ENCODE results near the gene RAB34. TPM values are rescaled to one million over a fixed set of nuclear protein-coding genes. Genes with fewer than 3 reads are reported as not detected.

The RAB34 gene
- total RNA-seq, 1 donor from 2014 or later, result 68.7 TPM

- no peaks in the 10 kb centered on the region for H3K27me3 ChIP-seq (ENCODE audit: control insufficient read depth, insufficient read depth, low read length)
- H3K36me3 ChIP-seq (ENCODE audit: control insufficient read depth, insufficient read depth, low read length), result peaks cover 35% of the 10 kb centered on the region
- peak overlapping the region; percentile 0 for H3K4me3 ChIP-seq (ENCODE audit: low read depth, low read length)
- no peak for DNase-seq (ENCODE audit: low read depth)
- FAIRE-seq, result no peak
- TF ChIP-seq, protein P1, sequence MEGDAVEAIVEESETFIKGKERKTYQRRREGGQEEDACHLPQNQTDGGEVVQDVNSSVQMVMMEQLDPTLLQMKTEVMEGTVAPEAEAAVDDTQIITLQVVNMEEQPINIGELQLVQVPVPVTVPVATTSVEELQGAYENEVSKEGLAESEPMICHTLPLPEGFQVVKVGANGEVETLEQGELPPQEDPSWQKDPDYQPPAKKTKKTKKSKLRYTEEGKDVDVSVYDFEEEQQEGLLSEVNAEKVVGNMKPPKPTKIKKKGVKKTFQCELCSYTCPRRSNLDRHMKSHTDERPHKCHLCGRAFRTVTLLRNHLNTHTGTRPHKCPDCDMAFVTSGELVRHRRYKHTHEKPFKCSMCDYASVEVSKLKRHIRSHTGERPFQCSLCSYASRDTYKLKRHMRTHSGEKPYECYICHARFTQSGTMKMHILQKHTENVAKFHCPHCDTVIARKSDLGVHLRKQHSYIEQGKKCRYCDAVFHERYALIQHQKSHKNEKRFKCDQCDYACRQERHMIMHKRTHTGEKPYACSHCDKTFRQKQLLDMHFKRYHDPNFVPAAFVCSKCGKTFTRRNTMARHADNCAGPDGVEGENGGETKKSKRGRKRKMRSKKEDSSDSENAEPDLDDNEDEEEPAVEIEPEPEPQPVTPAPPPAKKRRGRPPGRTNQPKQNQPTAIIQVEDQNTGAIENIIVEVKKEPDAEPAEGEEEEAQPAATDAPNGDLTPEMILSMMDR (IDR thresholded peaks at IDR 0.05; ENCODE audit: insufficient read depth, low read length, severe bottlenecking), result no peak
Measured at GRCh38 chr17:28746611-28747050, 29.0 kb upstream of the RAB34 start.

- DNase-seq (ENCODE audit: low read depth) (peak; percentile 91), FAIRE-seq (no peak)
- TF ChIP-seq, protein P1 (IDR thresholded peaks at IDR 0.05; ENCODE audit: insufficient read depth, low read length, severe bottlenecking), result no peak
- Histone ChIP-seq H3K27me3 (ENCODE audit: control insufficient read depth, insufficient read depth, low read length) (no peaks in the 10 kb centered on the region), H3K4me3 (ENCODE audit: low read depth, low read length) (peak overlapping the region; percentile 63), H3K36me3 (ENCODE audit: control insufficient read depth, insufficient read depth, low read length) (peaks cover 34% of the 10 kb centered on the region)
Measured at GRCh38 chr17:28745786-28746411, 28.2 kb upstream of the RAB34 start.

GRCh38 chr17:28744972-28745785 is 27.5 kb upstream of the RAB34 start:
- TF ChIP-seq, protein P1 (IDR thresholded peaks at IDR 0.05; ENCODE audit: insufficient read depth, low read length, severe bottlenecking), result no peak
- FAIRE-seq, result no peak
- peak; percentile 38 for DNase-seq (ENCODE audit: low read depth)
- Histone ChIP-seq H3K4me3 (ENCODE audit: low read depth, low read length) (peak overlapping the region; percentile 63), H3K27me3 (ENCODE audit: control insufficient read depth, insufficient read depth, low read length) (no peaks in the 10 kb centered on the region), H3K36me3 (ENCODE audit: control insufficient read depth, insufficient read depth, low read length) (peaks cover 30% of the 10 kb centered on the region)

DNA sequence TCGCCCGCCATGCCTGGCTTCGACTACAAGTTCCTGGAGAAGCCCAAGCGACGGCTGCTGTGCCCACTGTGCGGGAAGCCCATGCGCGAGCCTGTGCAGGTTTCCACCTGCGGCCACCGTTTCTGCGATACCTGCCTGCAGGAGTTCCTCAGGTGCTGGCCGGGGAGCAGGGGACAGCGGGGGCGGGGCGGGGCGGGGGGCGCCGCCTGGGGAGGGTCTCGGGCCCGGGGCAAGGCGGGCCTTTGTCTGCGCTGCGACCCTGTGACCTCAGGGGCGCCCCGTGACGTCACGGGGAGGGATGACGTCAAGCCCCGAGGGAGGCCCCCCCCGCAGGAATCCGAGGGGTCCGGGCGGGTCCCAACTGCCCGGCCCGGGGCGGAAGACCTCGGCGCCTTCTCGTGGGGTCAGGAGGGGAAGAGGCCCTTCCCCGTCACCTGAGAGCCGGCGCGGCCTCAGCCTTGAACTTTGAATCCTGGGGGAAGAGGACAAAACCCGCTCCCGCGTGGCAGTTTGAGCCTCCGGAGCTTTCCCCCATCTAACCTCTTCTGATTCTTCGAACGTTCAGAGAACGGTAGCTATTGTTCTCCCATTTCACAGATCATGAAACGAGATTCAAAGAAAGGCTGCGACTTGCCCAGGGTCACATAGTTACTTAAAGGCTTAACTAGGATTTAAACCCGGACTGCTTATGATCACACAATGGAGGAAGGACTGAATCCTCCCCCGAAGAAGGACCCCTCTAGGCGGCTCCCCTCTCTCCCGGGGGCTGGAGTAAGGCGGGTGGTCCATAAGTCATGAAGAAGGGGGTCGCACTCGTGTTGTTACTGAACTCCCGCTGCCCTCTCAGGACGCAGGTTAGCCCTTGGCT is 26.7 kb upstream of the RAB34 start:
- FAIRE-seq, result no peak
- H3K27me3 ChIP-seq (ENCODE audit: control insufficient read depth, insufficient read depth, low read length), result no peaks in the 10 kb centered on the region
- peaks cover 25% of the 10 kb centered on the region for H3K36me3 ChIP-seq (ENCODE audit: control insufficient read depth, insufficient read depth, low read length)
- H3K4me3 ChIP-seq (ENCODE audit: low read depth, low read length), result peak overlapping the region; percentile 63
- no peak for DNase-seq (ENCODE audit: low read depth)
- TF ChIP-seq, protein P1 (IDR thresholded peaks at IDR 0.05; ENCODE audit: insufficient read depth, low read length, severe bottlenecking), result no peak

- FAIRE-seq (no peak), DNase-seq (ENCODE audit: low read depth) (peak; percentile 50)
- Histone ChIP-seq H3K27me3 (ENCODE audit: control insufficient read depth, insufficient read depth, low read length) (no peaks in the 10 kb centered on the region), H3K4me3 (ENCODE audit: low read depth, low read length) (peak within 1 kb of the TSS; percentile 63), H3K36me3 (ENCODE audit: control insufficient read depth, insufficient read depth, low read length) (peaks cover 20% of the 10 kb centered on the region)
- TF ChIP-seq, protein P1 (IDR thresholded peaks at IDR 0.05; ENCODE audit: insufficient read depth, low read length, severe bottlenecking), result peak; percentile 21
Measured at GRCh38 chr17:28743243-28744103, 25.8 kb upstream of the RAB34 start, which contains the start of gene TRAF4. TSS of gene TRAF4 (plus strand) at chr17:28744011. CDS start at chr17:28744113, 102 bp downstream.
